Smooth muscle cell (in vitro differentiated cells): ENCODE results near the gene TCAIM. TPM values are rescaled to one million over a fixed set of nuclear protein-coding genes. Genes with fewer than 3 reads are reported as not detected.
"Not testable (repeated sequence)": the region's sequence is repeated elsewhere in the genome, so short reads cannot be mapped to it uniquely, and the experiment has no call there.

ENCODE experiments used
- DNase-seq: peaks from one replicate; lab custom pipeline; 2025; ENCODE audit not compliant: unreplicated experiment; lab: John Stamatoyannopoulos, UW
- H2AFZ ChIP-seq: fragments of 200-600 bp; sonication (generic); 2 replicates; pipeline ENCODE4 v1.6.0; 2016; ENCODE audit warnings: antibody characterized with exemption, low read depth, mild to moderate bottlenecking
- H3F3A ChIP-seq: fragments of 200-600 bp; sonication (generic); 2 replicates; pipeline ENCODE4 v1.6.0; 2017; ENCODE audit warnings: antibody characterized with exemption, low read depth
- H3K27ac ChIP-seq: fragments of 200-600 bp; sonication (generic); 2 replicates; pipeline ENCODE4 v1.5.1; 2016; ENCODE audit warnings: low read depth, mild to moderate bottlenecking
- H3K27me3 ChIP-seq: fragments of 200-600 bp; sonication (generic); 2 replicates; pipeline ENCODE4 v1.6.1; 2016; ENCODE audit warnings: low read depth, mild to moderate bottlenecking
- H3K36me3 ChIP-seq: fragments of 200-600 bp; sonication (generic); 2 replicates; pipeline ENCODE4 v1.5.1; 2016; ENCODE audit warnings: low read depth
- H3K4me1 ChIP-seq: fragments of 200-600 bp; sonication (generic); 2 replicates; pipeline ENCODE4 v1.5.1; 2016; ENCODE audit warnings: low read depth
- H3K4me2 ChIP-seq: fragments of 200-600 bp; sonication (generic); 2 replicates; pipeline ENCODE4 v1.6.0; 2016; ENCODE audit warnings: mild to moderate bottlenecking
- H3K4me3 ChIP-seq: fragments of 200-600 bp; sonication (generic); 2 replicates; pipeline ENCODE4 v1.5.1; 2016; ENCODE audit warnings: mild to moderate bottlenecking
- H3K79me2 ChIP-seq: fragments of 200-600 bp; sonication (generic); 2 replicates; pipeline ENCODE4 v1.6.0; 2016; ENCODE audit warnings: low read depth, mild to moderate bottlenecking
- H3K9ac ChIP-seq: fragments of 200-600 bp; sonication (generic); 2 replicates; pipeline ENCODE4 v1.6.0; 2016; ENCODE audit warnings: low read depth
- H3K9me3 ChIP-seq: fragments of 200-600 bp; sonication (generic); replicated peaks from 2 replicates; pipeline ENCODE4 v1.5.1; 2016; ENCODE audit warnings: low read depth
- H4K20me1 ChIP-seq: fragments of 200-600 bp; sonication (generic); 2 replicates; pipeline ENCODE4 v1.6.0; 2016; ENCODE audit warnings: low read depth
- WGBS: methylation state at CpG from one replicate; pipeline ENCODE4 v1.1.7; 2016; ENCODE audit warnings: low lambda C conversion rate; 5-methylcytosine and 5-hydroxymethylcytosine counted together
- polyA plus RNA-seq: library from polyadenylated mRNA; unstranded; fragments of >200 nt; fragmentation: Nextera tagmentation; extraction: Ambion mirVana; gene quantifications from 2 replicates; pipeline ENCODE4 v1.2.1, GENCODE V29; 2016
- total RNA-seq: library from RNA; depleted of rRNA; stranded (reverse); fragments of >200 nt; gene quantifications from 2 replicates; pipeline ENCODE4 v1.2.3, GENCODE V29; 2014
- TF ChIP-seq, protein P1 (sequence below): fragments of 200-600 bp; sonication (generic); IDR thresholded peaks from 2 replicates; pipeline ENCODE4 v1.5.1; 2017; ENCODE audit warnings: borderline replicate concordance, mild to moderate bottlenecking, antibody characterized with exemption; ENCODE audit not compliant: insufficient read depth, poor library complexity, severe bottlenecking

Gene TCAIM
- total and polyA plus RNA-seq, 2 experiments from 2014 or later: 10.7 to 23.1 TPM

DNA sequence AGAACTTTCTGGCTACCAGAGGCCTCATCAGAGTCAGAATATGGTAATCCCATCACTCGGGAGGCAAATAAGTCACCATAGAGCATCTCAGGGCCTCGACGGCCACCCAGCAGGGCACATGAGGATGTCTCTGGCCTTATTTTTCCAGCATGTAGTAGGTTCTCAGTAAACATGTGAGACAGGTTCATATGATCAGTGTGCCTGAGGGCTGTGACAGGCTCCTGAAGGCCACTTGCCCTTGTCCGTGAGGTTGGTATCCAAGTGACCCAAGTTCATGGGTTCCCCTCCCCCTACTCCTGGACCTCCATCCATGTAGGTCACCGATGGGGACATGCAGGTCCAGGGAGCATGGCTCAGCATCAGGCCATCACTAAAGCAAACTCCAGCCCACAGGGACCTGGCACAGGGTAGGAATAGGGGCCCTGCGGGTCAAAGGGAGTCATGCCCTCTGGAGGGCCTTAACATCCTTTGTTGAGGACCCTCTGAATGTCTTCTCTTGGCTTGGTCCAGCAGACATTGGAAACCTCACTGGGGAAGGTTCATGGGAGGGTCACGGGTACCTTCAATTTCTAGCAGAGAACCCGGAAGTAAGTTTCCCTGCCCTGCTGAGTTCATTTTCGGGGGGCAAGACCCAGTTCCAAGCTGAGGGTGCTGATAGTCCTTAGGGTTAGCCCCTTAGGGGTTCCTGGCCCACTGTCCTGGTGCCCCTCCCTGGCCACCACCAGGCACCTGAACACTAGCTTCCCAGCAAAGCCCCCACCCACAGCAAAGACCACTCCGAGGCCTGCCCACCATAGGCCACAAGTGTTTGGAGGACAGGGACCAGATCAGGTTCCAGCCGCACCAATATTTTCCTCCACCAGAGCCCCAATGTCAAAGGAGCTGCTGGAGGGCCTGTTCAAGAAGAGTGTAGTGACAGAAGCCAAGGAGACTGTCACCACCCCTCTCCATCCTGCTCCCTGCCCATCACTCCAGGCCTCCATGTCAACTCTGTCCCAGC is 77.8 kb downstream of the TCAIM start:
- Histone ChIP-seq H3K4me1 (no peaks in the 10 kb centered on the region), H3K27me3 (no peaks in the 10 kb centered on the region), H3K36me3 (no peaks in the 10 kb centered on the region), H3K4me2 (no peak overlapping the region), H2AFZ (no peak overlapping the region), H3F3A (no peaks in the 10 kb centered on the region), H3K79me2 (no peaks in the 10 kb centered on the region), H3K4me3 (no peak overlapping the region), H3K27ac (no peak overlapping the region), H3K9ac (no peak overlapping the region), H4K20me1 (no peaks in the 10 kb centered on the region), H3K9me3 (no peaks in the 10 kb centered on the region)
- DNase-seq: no peak
- TF ChIP-seq, protein P1, sequence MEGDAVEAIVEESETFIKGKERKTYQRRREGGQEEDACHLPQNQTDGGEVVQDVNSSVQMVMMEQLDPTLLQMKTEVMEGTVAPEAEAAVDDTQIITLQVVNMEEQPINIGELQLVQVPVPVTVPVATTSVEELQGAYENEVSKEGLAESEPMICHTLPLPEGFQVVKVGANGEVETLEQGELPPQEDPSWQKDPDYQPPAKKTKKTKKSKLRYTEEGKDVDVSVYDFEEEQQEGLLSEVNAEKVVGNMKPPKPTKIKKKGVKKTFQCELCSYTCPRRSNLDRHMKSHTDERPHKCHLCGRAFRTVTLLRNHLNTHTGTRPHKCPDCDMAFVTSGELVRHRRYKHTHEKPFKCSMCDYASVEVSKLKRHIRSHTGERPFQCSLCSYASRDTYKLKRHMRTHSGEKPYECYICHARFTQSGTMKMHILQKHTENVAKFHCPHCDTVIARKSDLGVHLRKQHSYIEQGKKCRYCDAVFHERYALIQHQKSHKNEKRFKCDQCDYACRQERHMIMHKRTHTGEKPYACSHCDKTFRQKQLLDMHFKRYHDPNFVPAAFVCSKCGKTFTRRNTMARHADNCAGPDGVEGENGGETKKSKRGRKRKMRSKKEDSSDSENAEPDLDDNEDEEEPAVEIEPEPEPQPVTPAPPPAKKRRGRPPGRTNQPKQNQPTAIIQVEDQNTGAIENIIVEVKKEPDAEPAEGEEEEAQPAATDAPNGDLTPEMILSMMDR: no peak
- 94% methylated on average over 11 of the region's 11 CpGs for WGBS

DNA sequence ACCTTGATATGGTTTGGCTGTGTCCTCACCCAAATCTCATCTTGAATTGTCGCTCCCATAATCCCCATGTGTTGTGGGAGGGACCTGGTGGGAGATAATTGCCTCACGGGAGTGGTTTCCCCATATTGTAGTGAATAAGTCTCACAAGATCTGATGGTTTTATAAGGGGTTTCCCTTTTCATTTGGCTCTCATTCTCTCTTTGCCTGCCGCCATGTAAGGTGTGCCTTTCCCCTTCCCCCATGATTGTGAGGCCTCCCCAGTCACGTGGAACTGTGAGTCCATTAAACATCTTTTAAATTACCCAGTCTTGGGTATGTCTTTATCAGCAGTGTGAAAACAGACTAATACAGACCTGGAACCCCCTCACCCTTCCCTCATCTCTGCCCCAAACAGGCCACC is 79.6 kb downstream of the TCAIM start:
- DNase-seq, H3K9ac ChIP-seq, H3K27me3 ChIP-seq, H4K20me1 ChIP-seq, H3K79me2 ChIP-seq, H3F3A ChIP-seq, H3K4me3 ChIP-seq, H3K4me1 ChIP-seq, H3K9me3 ChIP-seq, H3K4me2 ChIP-seq, H3K27ac ChIP-seq, H3K36me3 ChIP-seq, H2AFZ ChIP-seq: not testable (repeated sequence)
- WGBS: 92% methylated on average over 4 of the region's 4 CpGs

DNA sequence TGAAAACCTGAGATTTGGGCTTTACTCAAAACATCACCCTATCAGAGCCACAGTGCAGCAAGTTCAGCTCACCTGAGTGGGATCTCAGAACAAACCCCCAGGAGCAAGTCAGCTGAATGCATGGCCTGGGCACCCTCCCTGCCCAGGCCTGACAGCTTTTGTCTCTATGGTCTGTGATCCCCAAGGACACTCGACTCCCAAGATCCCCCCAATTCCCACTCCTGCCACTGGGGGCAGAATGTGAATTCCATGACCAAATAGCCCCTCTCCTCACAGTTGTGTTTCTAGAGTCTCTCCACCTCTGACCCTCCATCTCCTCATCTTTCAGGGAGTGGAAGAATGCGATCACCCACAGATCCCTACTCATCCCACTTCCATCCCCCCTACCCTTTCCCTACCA is 80.0 kb downstream of the TCAIM start:
- no peaks in the 10 kb centered on the region for H3K36me3 ChIP-seq
- 88% methylated on average over 2 of the region's 2 CpGs for WGBS
- H4K20me1 ChIP-seq: no peaks in the 10 kb centered on the region
- H3K4me3 ChIP-seq: no peak overlapping the region
- no peak for DNase-seq
- H2AFZ ChIP-seq: no peak overlapping the region
- TF ChIP-seq, protein P1: no peak
- H3K4me1 ChIP-seq: no peaks in the 10 kb centered on the region
- no peaks in the 10 kb centered on the region for H3F3A ChIP-seq
- no peak overlapping the region for H3K4me2 ChIP-seq
- H3K9me3 ChIP-seq: no peaks in the 10 kb centered on the region
- H3K9ac ChIP-seq: no peak overlapping the region
- no peaks in the 10 kb centered on the region for H3K79me2 ChIP-seq
- no peak overlapping the region for H3K27ac ChIP-seq
- no peaks in the 10 kb centered on the region for H3K27me3 ChIP-seq

DNA sequence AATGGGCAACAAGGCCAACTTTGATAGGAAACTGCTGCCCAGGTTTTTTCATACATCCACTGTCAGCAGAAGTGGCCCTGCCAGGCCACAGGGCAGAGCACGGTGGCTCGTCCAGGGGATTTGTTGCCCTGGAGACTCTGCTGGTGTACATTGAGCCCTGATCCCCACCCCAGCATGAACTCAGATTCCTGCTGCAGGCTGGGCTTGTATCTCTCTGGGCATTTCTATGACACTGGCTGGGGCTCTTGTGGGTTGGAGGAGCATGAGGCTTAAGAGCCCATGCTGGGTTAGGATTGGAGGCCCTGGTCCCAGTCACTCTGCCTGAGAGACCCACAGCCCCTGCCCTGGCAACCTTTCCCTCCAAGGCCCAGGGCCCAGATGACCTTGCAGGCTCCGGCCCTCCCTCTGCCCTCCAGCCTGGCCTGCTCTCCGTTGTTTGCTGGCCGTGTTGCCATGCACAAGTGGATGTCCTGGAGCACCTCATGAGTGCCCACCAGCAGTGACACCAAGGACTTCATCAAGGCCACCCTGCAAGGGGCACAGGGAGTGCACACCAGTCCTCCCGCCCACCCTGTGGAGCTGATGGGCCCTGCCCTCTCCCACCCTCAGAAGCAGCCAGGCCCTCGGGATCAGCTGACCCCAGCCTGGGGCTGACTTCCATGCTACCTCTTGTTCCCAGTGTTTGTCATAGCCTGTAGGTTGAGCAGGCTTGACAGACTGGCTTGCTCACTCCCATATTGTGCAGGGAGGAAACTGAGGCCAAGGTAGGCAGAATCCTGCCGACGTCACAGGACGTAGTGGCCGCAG is 80.8 kb downstream of the TCAIM start:
- Histone ChIP-seq H3K9ac (no peak overlapping the region), H3K9me3 (no peaks in the 10 kb centered on the region), H3K27ac (no peak overlapping the region), H2AFZ (no peak overlapping the region), H3K36me3 (no peaks in the 10 kb centered on the region), H3K27me3 (no peaks in the 10 kb centered on the region), H3K4me2 (no peak overlapping the region), H3K4me3 (no peak overlapping the region), H3K4me1 (no peaks in the 10 kb centered on the region), H3F3A (no peaks in the 10 kb centered on the region), H4K20me1 (no peaks in the 10 kb centered on the region), H3K79me2 (no peaks in the 10 kb centered on the region)
- DNase-seq: no peak
- WGBS: 72% methylated on average over 11 of the region's 11 CpGs
- TF ChIP-seq, protein P1: no peak
